Central memory CD8-positive, alpha-beta T cell (primary cell): ENCODE measurements around the gene TNFSF8.

ENCODE experiments used
- ATAC-seq: fragments of 150-1000 bp; cut with Tn5 transposase; replicated peaks from 2 replicates; pipeline ENCODE4 v1.10.0; 2022; ENCODE audit warnings: mild to moderate bottlenecking, moderate FRiP score, moderate number of reproducible peaks; ENCODE audit not compliant: poor library complexity, severe bottlenecking; ENCODE audit errors: extremely low read depth
- DNase-seq, 2 donors: peaks; one replicate each; pipeline ENCODE4 v3.0.0; 2021; ENCODE audit warnings: low spot score in 2 of 2
- H3K27ac Mint-ChIP-seq: one replicate; pipeline ENCODE4 v1.8.0; 2022; ENCODE audit warnings: low read depth, mild to moderate bottlenecking, moderate library complexity, mixed read lengths
- H3K27me3 Mint-ChIP-seq: one replicate; pipeline ENCODE4 v1.8.0; 2022; ENCODE audit warnings: mixed read lengths
- H3K36me3 Mint-ChIP-seq: one replicate; pipeline ENCODE4 v1.8.0; 2022; ENCODE audit warnings: mild to moderate bottlenecking, moderate library complexity, mixed read lengths; ENCODE audit not compliant: insufficient read depth
- H3K4me1 Mint-ChIP-seq: one replicate; pipeline ENCODE4 v1.8.0; 2022; ENCODE audit warnings: mixed read lengths
- H3K4me3 Mint-ChIP-seq: one replicate; pipeline ENCODE4 v1.8.0; 2022; ENCODE audit warnings: mild to moderate bottlenecking, moderate library complexity, mixed read lengths
- H3K9me3 Mint-ChIP-seq: one replicate; pipeline ENCODE4 v1.8.0; 2022; ENCODE audit warnings: mixed read lengths

Gene TNFSF8

GRCh38 chr9:114953959-114954358 lies 23.6 kb upstream of the TNFSF8 start:
- Mint-ChIP-seq H3K4me1 (peaks cover 5% of the 10 kb centered on the region), H3K27me3 (peaks cover under 1% of the 10 kb centered on the region), H3K27ac (peak overlapping the region; percentile 12), H3K9me3 (peaks cover under 1% of the 10 kb centered on the region), H3K36me3 (peaks cover 2% of the 10 kb centered on the region), H3K4me3 (no peak overlapping the region)
- DNase-seq (no peak), ATAC-seq (no peak)

GRCh38 chr9:114953046-114953445 lies 22.7 kb upstream of the TNFSF8 start:
- DNase-seq, result no peak
- Mint-ChIP-seq H3K36me3 (peaks cover under 1% of the 10 kb centered on the region), H3K27me3 (no peaks in the 10 kb centered on the region)

GRCh38 chr9:114950761-114951160 lies 20.4 kb upstream of the TNFSF8 start:
- DNase-seq (no peak), ATAC-seq (no peak)
- H3K4me3 Mint-ChIP-seq, result no peak overlapping the region
- H3K36me3 Mint-ChIP-seq, result no peaks in the 10 kb centered on the region
- H3K9me3 Mint-ChIP-seq, result no peaks in the 10 kb centered on the region
- peaks cover 12% of the 10 kb centered on the region for H3K4me1 Mint-ChIP-seq
- no peaks in the 10 kb centered on the region for H3K27me3 Mint-ChIP-seq
- H3K27ac Mint-ChIP-seq, result peak overlapping the region; percentile 32

More at GRCh38 chr9:114953046-114953445, 22.7 kb upstream of the TNFSF8 start:
- Mint-ChIP-seq H3K27ac (no peak overlapping the region), H3K4me1 (peaks cover 2% of the 10 kb centered on the region), H3K9me3 (no peaks in the 10 kb centered on the region), H3K4me3 (no peak overlapping the region)
- no peak for ATAC-seq

- Mint-ChIP-seq H3K4me1 (peaks cover 12% of the 10 kb centered on the region), H3K9me3 (no peaks in the 10 kb centered on the region), H3K27ac (no peak overlapping the region), H3K4me3 (no peak overlapping the region), H3K27me3 (no peaks in the 10 kb centered on the region), H3K36me3 (no peaks in the 10 kb centered on the region)
- ATAC-seq (no peak), DNase-seq (no peak)
Observed at GRCh38 chr9:114947058-114947457, 16.7 kb upstream of the TNFSF8 start.

- H3K9me3 Mint-ChIP-seq, result no peaks in the 10 kb centered on the region
- no peak for ATAC-seq
Observed at GRCh38 chr9:114945616-114946412, 15.4 kb upstream of the TNFSF8 start.

GRCh38 chr9:114941376-114941775 lies 11.0 kb upstream of the TNFSF8 start:
- Mint-ChIP-seq H3K4me3 (no peak overlapping the region), H3K27me3 (no peaks in the 10 kb centered on the region), H3K4me1 (peaks cover 11% of the 10 kb centered on the region), H3K9me3 (no peaks in the 10 kb centered on the region), H3K36me3 (no peaks in the 10 kb centered on the region), H3K27ac (no peak overlapping the region)
- DNase-seq (no peak), ATAC-seq (no peak)

More at GRCh38 chr9:114945616-114946412, 15.4 kb upstream of the TNFSF8 start:
- no peak for DNase-seq
- Mint-ChIP-seq H3K36me3 (no peaks in the 10 kb centered on the region), H3K4me1 (peaks cover 12% of the 10 kb centered on the region), H3K27ac (no peak overlapping the region), H3K4me3 (no peak overlapping the region), H3K27me3 (no peaks in the 10 kb centered on the region)

GRCh38 chr9:114938687-114939575 lies 8.5 kb upstream of the TNFSF8 start:
- Mint-ChIP-seq H3K9me3 (no peaks in the 10 kb centered on the region), H3K4me3 (no peak overlapping the region), H3K36me3 (no peaks in the 10 kb centered on the region), H3K27ac (no peak overlapping the region), H3K4me1 (peaks cover 11% of the 10 kb centered on the region), H3K27me3 (no peaks in the 10 kb centered on the region)
- ATAC-seq (no peak), DNase-seq (no peak)

GRCh38 chr9:114937516-114937915 lies 7.1 kb upstream of the TNFSF8 start:
- H3K4me1 Mint-ChIP-seq, result peaks cover 11% of the 10 kb centered on the region
- H3K27me3 Mint-ChIP-seq, result no peaks in the 10 kb centered on the region
- H3K27ac Mint-ChIP-seq, result no peak overlapping the region
- H3K9me3 Mint-ChIP-seq, result no peaks in the 10 kb centered on the region
- ATAC-seq (no peak), DNase-seq (no peak)
- H3K36me3 Mint-ChIP-seq, result no peaks in the 10 kb centered on the region
- no peak overlapping the region for H3K4me3 Mint-ChIP-seq

- Mint-ChIP-seq H3K9me3 (no peaks in the 10 kb centered on the region), H3K4me1 (peaks cover 11% of the 10 kb centered on the region), H3K36me3 (no peaks in the 10 kb centered on the region), H3K27me3 (no peaks in the 10 kb centered on the region), H3K27ac (no peak overlapping the region), H3K4me3 (no peak overlapping the region)
- ATAC-seq (no peak), DNase-seq (no peak)
Observed at GRCh38 chr9:114936581-114936980, 6.2 kb upstream of the TNFSF8 start.

GRCh38 chr9:114935119-114935518 lies 4.7 kb upstream of the TNFSF8 start:
- DNase-seq (no peak), ATAC-seq (no peak)
- H3K4me3 Mint-ChIP-seq, result no peak overlapping the region
- H3K27me3 Mint-ChIP-seq, result no peaks in the 10 kb centered on the region
- peaks cover 9% of the 10 kb centered on the region for H3K36me3 Mint-ChIP-seq
- no peaks in the 10 kb centered on the region for H3K9me3 Mint-ChIP-seq
- H3K4me1 Mint-ChIP-seq, result peaks cover 24% of the 10 kb centered on the region
- no peak overlapping the region for H3K27ac Mint-ChIP-seq

GRCh38 chr9:114932502-114932901 lies 2.1 kb upstream of the TNFSF8 start:
- Mint-ChIP-seq H3K27ac (no peak overlapping the region), H3K36me3 (peaks cover 14% of the 10 kb centered on the region), H3K4me1 (peaks cover 34% of the 10 kb centered on the region), H3K4me3 (no peak overlapping the region), H3K27me3 (no peaks in the 10 kb centered on the region), H3K9me3 (no peaks in the 10 kb centered on the region)
- ATAC-seq (no peak), DNase-seq (no peak)

- peak overlapping the region; percentile 91 for H3K27ac Mint-ChIP-seq
- H3K9me3 Mint-ChIP-seq, result no peaks in the 10 kb centered on the region
- peaks cover 41% of the 10 kb centered on the region for H3K4me1 Mint-ChIP-seq
- H3K4me3 Mint-ChIP-seq, result peak overlapping the region; percentile 81
- H3K36me3 Mint-ChIP-seq, result peaks cover 17% of the 10 kb centered on the region
- DNase-seq, result no peak
- ATAC-seq, result no peak
- H3K27me3 Mint-ChIP-seq, result no peaks in the 10 kb centered on the region
Observed at GRCh38 chr9:114931407-114931806, 1.0 kb upstream of the TNFSF8 start.

- no peaks in the 10 kb centered on the region for H3K9me3 Mint-ChIP-seq
- peak; percentile 58 for ATAC-seq
- peak overlapping the region; percentile 81 for H3K4me3 Mint-ChIP-seq
- peak overlapping the region; percentile 91 for H3K27ac Mint-ChIP-seq
- peaks cover 21% of the 10 kb centered on the region for H3K36me3 Mint-ChIP-seq
- peaks cover 60% of the 10 kb centered on the region for H3K4me1 Mint-ChIP-seq
- no peak for DNase-seq
- no peaks in the 10 kb centered on the region for H3K27me3 Mint-ChIP-seq
Observed at GRCh38 chr9:114929201-114929600, 1.2 kb downstream of the TNFSF8 start.
